T follicular helper cell (primary cell): ENCODE measurements around the gene IQCK.

Experiments
- DNase-seq: peaks from one replicate; pipeline ENCODE4 v3.0.0-alpha.2; 2020; ENCODE audit warnings: low read depth

The IQCK gene

GRCh38 chr16:19837331-19837980 lies 119.4 kb downstream of the IQCK start:
- DNase-seq: no peak

GRCh38 chr16:19837984-19838707 lies 120.1 kb downstream of the IQCK start:
- DNase-seq: no peak

- DNase-seq: no peak
Observed at GRCh38 chr16:19840524-19841110, 122.5 kb downstream of the IQCK start.

DNA sequence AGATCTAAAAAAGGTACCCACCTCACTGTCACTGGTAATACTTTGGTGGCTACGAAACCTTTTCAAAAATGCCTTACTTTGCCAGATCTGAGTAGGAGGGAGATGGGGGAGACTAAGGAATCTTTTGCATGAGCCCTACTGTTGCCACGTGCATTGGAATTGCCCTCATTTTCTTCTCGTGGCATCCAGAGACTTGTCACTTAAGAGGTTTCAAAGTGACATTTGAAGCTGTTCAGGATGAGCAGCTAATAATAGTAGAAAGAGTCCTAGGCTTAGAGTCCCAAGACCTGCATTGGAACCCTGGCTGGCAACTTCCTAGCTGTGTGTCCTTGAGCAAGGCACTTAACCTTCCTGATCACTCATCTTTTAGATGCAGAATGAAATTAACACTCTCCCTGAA lies 123.1 kb downstream of the IQCK start:
- DNase-seq: no peak

- no peak for DNase-seq
Observed at GRCh38 chr16:19842426-19843157, 124.5 kb downstream of the IQCK start.

GRCh38 chr16:19843371-19843770 lies 125.3 kb downstream of the IQCK start:
- DNase-seq: no peak

GRCh38 chr16:19844945-19845641 lies 127.0 kb downstream of the IQCK start:
- DNase-seq: no peak

- no peak for DNase-seq
Observed at GRCh38 chr16:19846436-19846835, 128.4 kb downstream of the IQCK start.

DNA sequence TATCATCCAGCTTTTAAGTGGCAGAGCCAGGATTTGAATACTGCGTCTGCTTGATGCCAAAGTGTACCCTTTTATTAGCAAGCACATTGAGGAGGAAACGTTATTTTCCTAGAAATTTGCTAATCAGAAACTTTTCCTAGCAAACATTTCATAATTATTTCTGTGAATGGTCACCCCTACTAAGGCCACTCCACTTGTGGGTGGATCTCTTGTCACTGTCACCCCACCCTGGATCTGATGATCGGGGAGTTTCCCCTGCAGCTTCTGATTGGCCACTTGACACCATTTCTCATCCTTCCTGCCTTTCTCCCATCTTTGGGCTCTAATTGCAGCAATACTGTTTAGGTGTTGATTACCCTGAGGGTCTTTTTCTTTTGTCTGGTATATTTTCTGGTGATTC lies 130.7 kb downstream of the IQCK start:
- DNase-seq: no peak

GRCh38 chr16:19850131-19850817 lies 132.2 kb downstream of the IQCK start:
- DNase-seq: no peak

DNA sequence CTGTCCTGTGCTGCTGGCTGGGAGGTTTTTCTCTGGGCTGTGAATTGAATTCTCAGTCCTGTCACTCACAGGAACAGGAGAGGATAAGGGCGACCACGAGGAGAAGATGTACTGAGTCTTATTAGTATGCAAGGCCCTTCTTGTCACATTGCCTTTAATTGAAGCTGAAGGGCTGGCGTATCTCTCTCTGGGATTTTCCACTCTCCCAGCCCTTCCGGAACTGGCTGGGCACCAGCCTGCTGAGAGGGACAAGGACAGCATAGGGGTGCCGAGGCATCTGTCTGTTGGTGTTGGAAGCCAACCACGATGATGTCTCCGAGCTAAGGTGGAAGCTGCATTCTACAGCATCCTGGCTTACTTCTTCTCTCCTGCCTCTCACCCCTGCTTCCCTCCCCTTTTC lies 133.4 kb downstream of the IQCK start:
- DNase-seq: no peak

DNA sequence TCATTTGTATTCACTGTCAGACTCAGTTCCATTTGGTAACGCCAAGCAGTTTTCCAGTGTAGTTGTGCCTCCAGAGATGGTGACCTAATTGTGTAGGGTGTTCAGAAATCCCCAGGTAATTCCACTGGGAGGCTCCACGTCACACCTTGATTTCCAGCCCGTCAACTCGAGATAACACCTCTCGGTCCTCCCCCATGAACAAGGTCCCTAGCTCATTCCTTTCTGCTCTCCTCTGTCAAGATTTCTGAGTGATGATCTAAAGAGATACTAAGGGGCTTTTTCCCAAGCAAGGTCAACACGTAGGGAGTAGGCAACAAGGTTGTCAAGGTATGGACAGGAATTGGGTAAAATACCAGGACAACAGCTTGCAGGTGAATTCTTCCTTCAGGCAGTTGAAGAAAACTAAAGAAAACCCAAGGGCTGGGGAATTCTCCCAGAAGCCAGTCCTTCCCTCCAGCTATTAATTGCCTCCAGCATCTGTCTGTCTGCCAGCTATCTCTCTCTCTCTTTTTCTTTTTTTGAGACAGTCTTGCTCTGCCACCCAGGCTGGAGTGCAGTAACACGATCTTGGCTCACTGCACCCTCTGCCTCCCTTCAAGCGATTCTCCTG lies 135.2 kb downstream of the IQCK start:
- no peak for DNase-seq

DNA sequence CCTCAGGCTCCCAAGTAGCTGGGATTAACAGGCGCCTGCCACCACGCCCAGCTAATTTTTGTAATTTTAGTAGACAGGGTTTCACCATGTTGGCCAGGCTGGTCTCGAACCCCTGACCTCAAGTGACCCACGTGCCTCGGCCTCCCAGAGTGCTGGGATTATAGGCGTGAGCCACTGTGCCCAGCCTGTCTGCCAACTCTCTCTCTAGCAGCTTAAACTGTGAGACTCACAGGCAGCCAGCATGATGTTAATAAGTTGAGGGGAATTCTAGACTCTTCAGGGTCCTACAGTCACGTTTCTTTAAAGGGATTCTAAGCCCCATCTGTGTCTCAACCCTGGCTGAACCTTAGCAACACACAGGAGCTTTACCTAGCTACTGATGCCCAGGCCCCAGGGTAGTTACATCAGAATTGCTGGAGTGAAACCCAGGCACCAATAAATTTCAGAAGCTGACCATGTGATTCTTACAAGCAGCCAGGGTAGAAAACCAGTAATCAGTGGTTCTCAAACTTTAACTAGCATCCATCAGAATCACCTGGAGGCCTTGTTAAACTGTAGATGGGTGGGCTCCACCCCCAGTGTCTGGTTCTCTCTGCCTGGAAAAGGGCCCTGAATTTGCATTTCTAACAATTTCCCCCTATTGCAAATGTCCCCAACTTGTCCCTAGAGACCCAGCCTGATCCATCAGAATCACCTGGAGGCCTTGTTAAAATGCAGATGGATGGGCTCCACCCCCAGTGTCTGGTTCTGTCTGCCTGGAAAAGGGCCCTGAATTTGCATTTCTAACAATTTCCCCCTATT lies 135.9 kb downstream of the IQCK start:
- DNase-seq: no peak

DNA sequence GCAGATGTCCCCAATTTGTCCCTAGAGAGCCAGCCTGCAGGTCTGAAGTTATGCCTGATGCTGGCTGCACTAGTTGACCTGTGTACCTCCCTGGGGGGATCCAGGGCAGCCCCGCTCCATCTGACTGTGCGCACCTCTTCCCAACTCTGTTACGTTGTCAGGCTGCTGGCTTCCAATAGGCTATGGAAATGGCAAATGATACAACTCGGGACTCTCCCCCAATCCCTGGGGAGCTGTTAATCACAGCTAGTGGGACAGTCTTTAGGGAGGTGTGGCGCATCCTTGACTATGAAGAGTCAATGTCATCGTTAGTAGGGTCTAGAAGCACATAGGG lies 136.4 kb downstream of the IQCK start:
- DNase-seq: no peak

- DNase-seq: no peak
Observed at GRCh38 chr16:19856120-19856519, 138.0 kb downstream of the IQCK start.

GRCh38 chr16:19857593-19858339 lies 139.7 kb downstream of the IQCK start:
- DNase-seq: no peak

GRCh38 chr16:19858340-19859018 lies 140.4 kb downstream of the IQCK start:
- DNase-seq: no peak

DNA sequence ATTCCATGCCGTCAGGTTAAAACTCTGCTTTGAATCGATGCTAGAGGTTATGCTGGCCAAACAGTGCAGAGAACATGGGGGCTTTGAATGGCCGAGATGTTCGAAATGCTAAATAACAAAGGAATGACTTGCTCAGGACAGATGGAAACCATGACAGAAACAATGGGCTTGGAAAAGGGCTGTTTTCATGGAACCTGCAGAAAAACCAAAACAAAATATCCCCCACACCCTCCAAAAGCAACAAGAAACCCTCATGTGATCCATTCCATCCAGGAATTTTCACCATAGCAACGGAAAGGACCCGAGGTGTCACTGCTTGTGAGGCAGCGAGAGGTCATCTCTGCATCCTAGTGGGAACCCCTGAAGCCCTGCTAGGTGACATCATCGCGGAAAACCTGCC lies 141.1 kb downstream of the IQCK start:
- DNase-seq: no peak

- DNase-seq: no peak
Observed at GRCh38 chr16:19859603-19860002, 141.5 kb downstream of the IQCK start.
